Stimulated activated CD4-positive, alpha-beta T cell treated with anti-CD3 and anti-CD28 coated beads, Interleukin-2, amount 100 ng/mL, for 4 hours (primary cell): Measurements from ENCODE around the gene BOLA1.
"Not testable (repeated sequence)": the region's sequence is repeated elsewhere in the genome, so short reads cannot be mapped to it uniquely, and the experiment has no call there.

Experiments used
- DNase-seq: peaks from one replicate; pipeline ENCODE4 v3.0.0-alpha.2; 2020; ENCODE audit warnings: low read depth

The BOLA1 gene

DNA sequence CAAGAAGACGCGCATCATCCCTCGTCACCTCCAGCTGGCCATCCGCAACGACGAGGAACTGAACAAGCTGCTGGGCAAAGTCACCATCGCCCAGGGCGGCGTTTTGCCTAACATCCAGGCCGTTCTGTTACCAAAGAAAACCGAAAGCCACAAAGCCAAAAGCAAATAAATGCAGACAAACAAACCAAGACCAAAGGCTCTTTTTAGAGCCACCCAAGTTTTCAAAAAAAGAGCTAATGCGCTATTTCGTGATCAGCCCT, 12.2 kb upstream of the BOLA1 start:
- not testable (repeated sequence) for DNase-seq

DNA sequence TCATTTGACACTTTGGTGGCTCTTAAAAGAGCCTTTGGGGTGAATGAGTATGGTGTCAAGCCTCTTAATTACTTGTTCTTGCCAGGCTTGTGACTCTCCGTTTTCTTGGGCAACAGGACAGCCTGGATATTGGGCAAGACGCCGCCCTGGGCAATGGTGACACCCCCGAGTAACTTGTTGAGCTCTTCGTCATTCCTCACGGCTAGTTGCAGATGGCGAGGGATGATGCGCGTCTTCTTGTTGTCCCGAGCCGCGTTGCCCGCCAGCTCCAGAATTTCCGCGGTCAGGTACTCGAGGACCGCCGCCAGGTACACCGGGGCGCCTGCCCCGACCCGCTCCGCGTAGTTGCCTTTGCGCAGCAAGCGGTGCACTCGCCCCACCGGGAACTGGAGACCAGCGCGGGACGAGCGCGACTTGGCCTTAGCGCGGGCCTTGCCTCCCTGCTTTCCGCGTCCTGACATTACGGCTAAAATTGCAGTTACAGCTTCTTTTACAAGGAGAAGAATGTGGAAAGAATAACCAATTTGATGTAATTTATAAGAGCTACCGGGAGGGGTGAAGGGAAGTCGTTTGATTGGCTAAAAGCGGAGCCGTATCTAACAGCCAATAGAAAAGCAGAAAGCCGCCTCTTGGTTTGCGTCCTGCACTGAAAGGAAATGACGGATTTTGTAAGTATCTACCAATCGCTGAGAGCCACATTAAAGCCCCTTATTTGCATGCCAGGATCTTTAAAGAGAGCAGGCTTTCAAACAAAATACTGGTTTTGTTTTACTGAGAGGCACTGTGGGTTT, 11.7 kb upstream of the BOLA1 start:
- peak; percentile 72 for DNase-seq

- peak; percentile 50 for DNase-seq
Measured at GRCh38 chr1:149888247-149888998, 10.9 kb upstream of the BOLA1 start.

DNA sequence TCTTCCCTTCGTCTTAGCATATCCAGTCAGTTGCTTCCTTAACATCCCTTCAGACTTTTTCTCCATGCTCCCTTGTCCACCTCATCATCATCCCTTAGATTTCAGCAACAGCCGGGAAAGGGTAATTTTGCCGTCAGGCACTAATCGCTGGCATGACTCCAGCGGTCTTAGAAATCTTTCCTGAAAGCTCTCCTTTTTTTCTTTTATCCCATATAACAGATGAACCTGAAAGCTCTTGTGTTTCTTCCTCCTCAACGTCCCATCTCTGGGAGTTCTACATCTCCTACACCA, 10.4 kb upstream of the BOLA1 start:
- no peak for DNase-seq

- no peak for DNase-seq
Measured at GRCh38 chr1:149896575-149896974, 2.8 kb upstream of the BOLA1 start.

DNA sequence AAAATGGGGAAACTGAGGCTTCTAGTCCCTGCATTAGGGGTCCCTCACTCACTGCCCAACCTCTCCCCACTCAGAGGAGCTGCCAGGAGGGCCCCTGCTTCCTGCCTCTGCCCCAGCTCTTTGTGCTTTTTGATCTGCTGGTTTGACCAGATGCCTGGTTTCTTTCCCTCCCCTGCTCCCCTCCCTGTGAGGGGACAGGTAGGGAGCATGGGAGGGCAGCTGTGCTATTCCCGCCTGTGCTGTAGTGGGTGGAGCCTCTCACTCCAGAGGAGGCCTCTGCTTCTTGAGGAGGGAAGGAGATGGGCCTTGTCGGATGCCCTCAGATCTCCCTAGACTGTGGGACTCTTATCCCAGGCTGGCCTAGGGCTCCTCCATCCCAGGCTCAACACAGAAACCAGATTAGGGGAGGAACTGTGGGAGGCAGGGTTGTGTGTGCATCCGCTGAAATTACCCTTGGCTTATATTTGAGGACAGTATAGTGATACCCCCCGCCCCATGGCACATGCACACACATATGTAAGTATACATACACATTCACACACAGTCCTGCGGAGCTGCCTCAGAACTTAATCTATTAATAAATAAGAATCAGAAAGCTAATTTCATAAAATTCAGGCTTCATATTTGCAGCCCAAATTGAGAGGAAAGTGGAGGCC, 4.6 kb downstream of the BOLA1 start:
- no peak for DNase-seq

GRCh38 chr1:149906570-149907075, 7.3 kb downstream of the BOLA1 start:
- no peak for DNase-seq

GRCh38 chr1:149914545-149914944, 15.2 kb downstream of the BOLA1 start:
- no peak for DNase-seq

GRCh38 chr1:149915429-149916192, 16.2 kb downstream of the BOLA1 start:
- DNase-seq = no peak

DNA sequence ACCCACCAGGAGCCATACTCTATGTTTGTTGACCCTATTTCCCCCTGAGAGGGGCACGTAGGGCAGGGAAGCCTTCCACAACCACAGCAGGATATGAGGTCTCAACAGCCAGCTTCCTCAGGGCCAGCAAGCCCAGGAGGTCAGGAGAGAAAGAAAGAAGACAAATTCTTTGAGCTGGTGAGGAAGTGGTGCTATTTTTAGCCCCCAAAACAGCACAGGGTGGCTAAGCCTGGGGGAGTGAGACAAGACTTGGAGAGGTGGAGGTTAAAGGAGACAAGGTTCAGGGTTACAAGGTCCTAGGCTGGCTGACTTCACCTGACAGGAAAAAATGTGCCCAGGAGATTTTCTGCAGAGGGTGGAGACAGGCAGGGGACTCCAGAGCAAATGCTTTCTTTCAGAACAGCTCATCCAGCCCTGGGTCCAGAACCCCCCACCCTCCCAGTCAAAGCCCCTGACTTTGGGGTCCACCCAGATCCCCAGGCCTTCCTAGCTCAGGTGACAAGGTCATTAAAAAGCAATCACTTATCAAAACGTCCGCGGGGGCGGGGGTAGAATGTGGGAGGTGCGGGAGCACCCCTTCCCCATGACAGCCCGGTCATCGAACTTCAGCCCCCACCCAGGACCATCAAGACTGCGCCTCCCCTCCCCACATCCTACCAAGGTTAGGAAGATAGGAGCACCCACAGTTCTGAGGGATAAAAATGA, 17.0 kb downstream of the BOLA1 start:
- no peak for DNase-seq

GRCh38 chr1:149916898-149917252, 17.5 kb downstream of the BOLA1 start:
- DNase-seq = no peak

GRCh38 chr1:149917571-149918144, 18.3 kb downstream of the BOLA1 start, which contains the start of gene SV2A:
Gene SV2A, minus strand, starts transcription at chr1:149917844. Its CDS starts 4,004 bp downstream, at chr1:149913840.
- no peak for DNase-seq

DNA sequence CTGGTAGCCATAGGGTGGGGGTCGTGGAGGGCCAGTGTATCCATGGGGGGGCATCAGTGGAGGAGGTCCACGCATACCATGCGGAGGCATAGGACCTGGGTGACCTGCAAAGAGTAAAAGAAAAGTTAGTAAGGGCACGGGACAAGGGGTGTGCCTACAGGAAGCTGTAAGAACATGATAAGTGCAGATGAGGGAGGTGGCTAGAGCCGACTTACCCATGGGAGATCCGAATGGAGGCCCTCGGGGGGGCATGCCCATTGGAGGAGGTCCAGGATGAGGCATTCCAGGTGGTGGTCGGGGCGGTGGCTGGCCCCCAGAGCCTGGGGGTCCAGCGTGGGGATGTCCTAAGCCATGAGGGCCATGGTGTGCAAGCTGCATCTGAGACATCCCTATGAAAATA, 24.3 kb downstream of the BOLA1 start:
- DNase-seq = no peak

- no peak for DNase-seq
Measured at GRCh38 chr1:149925345-149925744, 26.0 kb downstream of the BOLA1 start.

DNA sequence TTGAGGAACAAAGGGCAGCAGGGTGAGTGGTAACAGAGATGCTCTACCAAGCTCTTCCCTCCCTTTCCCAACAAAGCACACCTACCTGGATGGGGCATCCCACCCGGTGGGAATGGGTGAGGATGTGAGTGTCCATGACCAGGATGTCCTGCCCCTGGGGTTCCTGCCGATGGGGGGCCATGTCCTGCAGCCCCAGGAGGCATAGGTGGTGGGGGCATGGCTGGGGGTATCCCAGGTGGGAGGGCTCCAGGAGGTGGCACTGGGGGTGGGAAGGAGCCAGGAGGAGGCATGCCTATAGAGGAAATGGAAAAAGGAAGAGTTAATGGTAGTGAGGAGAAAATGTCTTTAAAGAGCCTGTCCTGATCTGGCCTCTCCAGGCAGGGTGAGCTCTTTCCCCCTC, 26.4 kb downstream of the BOLA1 start:
- no peak for DNase-seq

GRCh38 chr1:149926296-149926695, 26.9 kb downstream of the BOLA1 start:
- no peak for DNase-seq

GRCh38 chr1:149927056-149927562, 27.7 kb downstream of the BOLA1 start:
- no peak for DNase-seq

GRCh38 chr1:149927563-149928400, 28.4 kb downstream of the BOLA1 start, which contains the start of gene SF3B4:
Gene SF3B4, minus strand, starts transcription at chr1:149927803. Its CDS starts 44 bp downstream, at chr1:149927759.
- DNase-seq = peak; percentile 93

- no peak for DNase-seq
Measured at GRCh38 chr1:149928401-149928724, 29.0 kb downstream of the BOLA1 start.

DNA sequence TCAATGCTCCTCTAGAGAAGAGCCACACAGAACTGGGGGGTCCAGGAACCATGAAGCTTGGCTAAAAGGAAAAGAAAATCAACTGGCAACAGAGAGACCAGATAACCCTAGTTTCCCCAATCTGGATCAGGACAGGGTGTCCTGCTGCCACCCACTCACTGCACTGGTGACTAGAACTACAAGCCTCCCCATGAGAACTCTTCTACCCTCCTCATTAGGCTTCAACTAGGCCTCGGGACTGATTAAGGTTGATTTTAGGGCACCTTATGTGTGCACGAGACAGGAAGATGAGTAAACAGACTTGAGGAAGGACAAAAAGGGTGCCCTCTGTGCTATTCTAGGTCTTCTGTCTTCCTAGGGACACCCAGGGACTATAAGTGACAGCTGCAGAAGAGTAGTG, 30.5 kb downstream of the BOLA1 start:
- DNase-seq = no peak
